Measurements from ENCODE around the gene DGCR6. TPM values are rescaled to one million over a fixed set of nuclear protein-coding genes. Genes with fewer than 3 reads are reported as not detected.
"Not testable (repeated sequence)": the region's sequence is repeated elsewhere in the genome, so short reads cannot be mapped to it uniquely, and the experiment has no call there.

DGCR6 gene
- total RNA-seq, 4 donors from 2014 or later: 5.4 to 33.3 (median 7.9) TPM

DNA sequence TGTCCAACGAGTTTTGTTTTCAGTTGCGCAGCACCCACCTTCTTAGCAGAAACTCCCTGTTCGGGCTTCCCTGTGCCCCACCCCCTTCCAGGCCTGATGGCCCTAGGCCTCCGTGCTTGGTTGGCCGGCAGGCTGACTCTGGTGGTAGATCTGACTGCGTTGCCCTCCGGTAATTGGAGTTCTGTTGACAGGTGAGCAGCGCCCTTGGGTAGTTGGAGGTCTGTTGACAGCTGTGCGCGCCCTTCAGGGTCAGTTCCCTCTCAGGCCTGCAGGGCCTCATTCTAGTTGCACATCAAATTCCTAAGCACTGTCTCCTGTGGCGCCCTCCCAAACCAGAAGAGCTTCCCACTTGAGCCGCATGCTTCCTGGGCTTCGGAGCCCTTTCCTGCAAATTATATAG lies 776 bp downstream of the DGCR6 start:
- DNase-seq: no peak
- TF ChIP-seq POLR2A (IDR thresholded peaks at IDR 0.05) (no peak), CTCF (IDR thresholded peaks at IDR 0.05) (no peak)
- Histone ChIP-seq H3K4me3 (replicated peaks in 1 of 3) (no peak overlapping the region), H3K36me3 (no peaks in the 10 kb centered on the region), H3K4me1 (no peaks in the 10 kb centered on the region), H3K27ac (no peak overlapping the region), H3K9me3 (no peaks in the 10 kb centered on the region), H3K27me3 (no peaks in the 10 kb centered on the region)
- WGBS, 2 donors: no CpG with 5 or more reads among the region's 13 CpGs
- intact Hi-C loops (cut with DNase I): no loop called here

- Histone ChIP-seq H3K9me3 (no peaks in the 10 kb centered on the region), H3K4me3 (replicated peaks in 1 of 3) (no peak overlapping the region), H3K36me3 (no peaks in the 10 kb centered on the region), H3K4me1 (no peaks in the 10 kb centered on the region), H3K27me3 (no peaks in the 10 kb centered on the region), H3K27ac (no peak overlapping the region)
- intact Hi-C loops (cut with DNase I): no loop called here
- DNase-seq: no peak
- WGBS, 2 donors: no CpG with 5 or more reads among the region's 5 CpGs
- TF ChIP-seq CTCF (IDR thresholded peaks at IDR 0.05) (no peak), POLR2A (IDR thresholded peaks at IDR 0.05) (no peak)
These were observed 3.4 kb downstream of the DGCR6 start for GRCh38 chr22:18909556-18909955.

- H3K27ac ChIP-seq; H3K9me3 ChIP-seq; H3K27me3 ChIP-seq; H3K4me3 ChIP-seq (replicated peaks in 1 of 3); DNase-seq; H3K36me3 ChIP-seq; H3K4me1 ChIP-seq; intact Hi-C loops (cut with DNase I): not testable (repeated sequence)
- no CpG with 5 or more reads among the region's 2 CpGs for WGBS, 2 donors
These were observed 5.4 kb downstream of the DGCR6 start for GRCh38 chr22:18911535-18911934.

GRCh38 chr22:18912264-18912946 lies 6.3 kb downstream of the DGCR6 start:
- DNase-seq; H3K9me3 ChIP-seq; H3K36me3 ChIP-seq; H3K4me3 ChIP-seq (replicated peaks in 1 of 3); intact Hi-C loops (cut with DNase I); H3K4me1 ChIP-seq; H3K27ac ChIP-seq; H3K27me3 ChIP-seq: not testable (repeated sequence)
- WGBS, 2 donors: no CpG with 5 or more reads among the region's 10 CpGs

DNA sequence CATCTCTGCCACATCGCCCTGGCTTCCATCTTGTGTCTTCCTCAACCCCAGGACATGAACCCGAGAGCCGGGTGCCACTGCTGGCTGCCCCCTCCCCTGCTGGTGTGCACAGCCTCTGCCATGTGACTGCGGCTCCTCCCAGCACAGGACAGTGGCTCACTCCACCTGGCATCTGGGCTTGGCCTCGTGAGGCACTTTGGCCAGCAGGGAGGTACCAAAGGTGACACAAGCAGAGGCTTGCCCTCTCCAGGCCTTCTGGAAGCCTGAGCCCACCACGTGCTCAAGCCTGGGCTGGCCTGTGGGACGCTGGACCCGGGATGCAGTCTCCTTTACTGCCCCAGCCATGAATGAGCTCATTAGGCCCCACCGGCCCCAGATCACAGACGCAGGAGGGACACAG lies 8.4 kb downstream of the DGCR6 start:
- H3K4me3 ChIP-seq (replicated peaks in 1 of 3); H3K9me3 ChIP-seq; H3K36me3 ChIP-seq; H3K27ac ChIP-seq; H3K4me1 ChIP-seq; H3K27me3 ChIP-seq; DNase-seq; intact Hi-C loops (cut with DNase I): not testable (repeated sequence)
- no CpG with 5 or more reads among the region's 10 CpGs for WGBS, 2 donors

GRCh38 chr22:18915550-18915949 lies 9.4 kb downstream of the DGCR6 start:
- H3K4me3 ChIP-seq (replicated peaks in 1 of 3); intact Hi-C loops (cut with DNase I); H3K27ac ChIP-seq; H3K9me3 ChIP-seq; H3K27me3 ChIP-seq; DNase-seq; H3K4me1 ChIP-seq; H3K36me3 ChIP-seq: not testable (repeated sequence)
- WGBS, 2 donors: no CpG with 5 or more reads among the region's 9 CpGs

GRCh38 chr22:18917818-18918217 lies 11.7 kb downstream of the DGCR6 start:
- H3K27ac ChIP-seq; DNase-seq; intact Hi-C loops (cut with DNase I); H3K4me3 ChIP-seq (replicated peaks in 1 of 3); H3K9me3 ChIP-seq; H3K4me1 ChIP-seq; H3K36me3 ChIP-seq; H3K27me3 ChIP-seq: not testable (repeated sequence)
- 89% methylated on average over 1 of the region's 3 CpGs; no CpG with 5 or more reads in 1 of the 2 donors for WGBS, 2 donors

GRCh38 chr22:18920257-18920902 lies 14.3 kb downstream of the DGCR6 start:
- WGBS, 2 donors: no CpG with 5 or more reads among the region's 12 CpGs
- H3K9me3 ChIP-seq; H3K27me3 ChIP-seq; H3K27ac ChIP-seq; intact Hi-C loops (cut with DNase I); DNase-seq; H3K4me3 ChIP-seq (replicated peaks in 1 of 3); H3K36me3 ChIP-seq; H3K4me1 ChIP-seq: not testable (repeated sequence)
